ENCODE results near the gene PCMT1.
"Not testable (repeated sequence)": the region's sequence is repeated elsewhere in the genome, so short reads cannot be mapped to it uniquely, and the experiment has no call there.

DNA sequence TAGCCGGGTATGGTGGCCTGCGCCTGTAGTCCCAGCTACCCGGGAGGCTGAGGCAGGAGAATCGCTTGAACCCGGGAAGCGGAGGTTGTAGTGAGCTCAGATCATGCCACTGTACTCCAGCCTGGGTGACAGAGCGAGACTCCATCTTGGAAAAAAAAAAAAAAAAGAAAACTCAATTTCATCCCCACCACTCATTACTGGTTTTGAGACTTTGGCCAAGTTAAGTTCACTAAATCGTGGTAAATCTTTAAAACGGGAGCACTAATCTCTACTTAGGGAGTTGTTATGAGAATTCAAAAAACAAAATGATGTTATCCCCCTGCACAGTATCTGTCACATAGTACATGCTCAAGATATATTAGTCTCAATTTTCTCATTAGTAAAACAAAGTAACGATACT, 4.3 kb upstream of the PCMT1 start:
- not testable (repeated sequence) for TF ChIP-seq CTCF, POLR2A (IDR thresholded peaks at IDR 0.05)

Measured in adrenal gland (tissue), 5 donors.